Measurements from ENCODE around the gene MUC3A.
"Not testable (repeated sequence)": the region's sequence is repeated elsewhere in the genome, so short reads cannot be mapped to it uniquely, and the experiment has no call there.

- not testable (repeated sequence) for TF ChIP-seq CTCF, POLR2A, POLR2AphosphoS5 (IDR thresholded peaks at IDR 0.05)
These were observed 14.0 kb upstream of the MUC3A start for GRCh38 chr7:100935381-100935780.

All from prostate gland (tissue), 2 donors.